GM18867 (cell line): ENCODE measurements around the gene SIGLEC1.

Experiments
- ATAC-seq: cut with Tn5 transposase; IDR thresholded peaks from one replicate; pipeline ENCODE4 v1.9.1; 2021; ENCODE audit warnings: mild to moderate bottlenecking, moderate library complexity; ENCODE audit not compliant: unreplicated experiment

Gene SIGLEC1

GRCh38 chr20:3744806-3745685 lies 32.6 kb upstream of the SIGLEC1 start:
- no peak for ATAC-seq

GRCh38 chr20:3744037-3744436 lies 31.6 kb upstream of the SIGLEC1 start:
- no peak for ATAC-seq

GRCh38 chr20:3743251-3743650 lies 30.9 kb upstream of the SIGLEC1 start:
- no peak for ATAC-seq

DNA sequence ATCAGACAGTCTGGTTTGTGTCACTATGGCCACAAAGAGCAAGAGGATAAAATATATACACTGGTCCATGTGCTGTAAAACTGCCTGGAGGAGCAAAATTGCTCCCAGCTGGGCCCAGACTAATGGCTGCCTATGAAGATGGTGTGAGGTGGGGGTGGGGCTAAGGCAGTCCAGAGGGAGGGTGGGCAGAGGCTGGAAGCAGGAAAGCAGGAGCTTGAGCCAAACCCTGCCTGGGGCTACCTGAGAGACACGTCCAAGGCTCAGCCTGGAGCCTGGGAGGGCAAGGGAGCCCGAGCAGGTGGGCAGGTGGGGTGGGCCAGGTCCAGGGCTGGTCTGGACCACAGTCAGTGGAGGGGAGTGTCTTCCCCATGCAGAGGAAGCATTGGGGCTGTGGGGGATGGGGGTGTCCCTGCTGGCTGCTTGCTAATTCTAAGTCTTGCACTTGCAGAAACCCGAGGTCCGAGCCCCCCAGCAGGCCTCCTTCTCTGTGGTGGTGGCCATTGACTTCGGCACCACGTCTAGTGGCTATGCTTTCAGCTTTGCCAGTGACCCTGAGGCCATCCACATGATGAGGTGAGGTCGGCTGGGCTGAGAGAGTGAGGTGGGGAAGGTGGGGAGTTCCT lies 29.5 kb upstream of the SIGLEC1 start:
- no peak for ATAC-seq

DNA sequence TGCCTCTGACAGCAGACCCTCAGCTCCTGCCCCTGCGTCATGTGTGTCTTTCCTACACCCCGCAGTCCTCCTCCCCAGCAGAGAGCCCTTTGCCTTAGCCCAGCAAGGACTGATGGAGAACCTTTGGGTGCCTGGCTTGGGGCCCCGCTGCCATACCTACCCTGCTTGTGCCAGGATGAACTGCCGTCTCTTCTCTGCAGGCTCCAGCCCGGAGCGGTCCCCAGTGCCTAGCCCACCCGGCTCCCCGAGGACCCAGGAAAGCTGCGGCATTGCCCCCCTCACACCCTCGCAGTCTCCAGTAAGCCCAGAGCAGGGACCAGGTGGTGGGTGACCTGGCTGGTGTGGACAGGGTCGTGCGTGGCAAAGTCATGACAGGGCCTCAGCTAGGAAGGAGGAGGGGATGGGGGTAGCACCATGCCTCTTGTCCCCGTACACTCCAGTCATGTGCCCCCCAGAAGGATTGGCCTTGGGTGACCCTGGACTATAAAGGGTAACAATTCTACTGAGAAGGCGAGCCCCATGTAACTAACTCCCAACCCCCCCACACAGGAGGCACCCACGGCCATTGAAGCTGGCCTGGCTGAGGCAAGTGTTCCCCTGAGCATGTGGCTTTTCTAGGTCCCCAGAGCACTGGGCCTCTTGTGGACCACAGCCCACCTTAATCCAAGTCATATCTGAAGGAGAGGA lies 28.4 kb upstream of the SIGLEC1 start:
- no peak for ATAC-seq

GRCh38 chr20:3739926-3740451 lies 27.6 kb upstream of the SIGLEC1 start:
- no peak for ATAC-seq

DNA sequence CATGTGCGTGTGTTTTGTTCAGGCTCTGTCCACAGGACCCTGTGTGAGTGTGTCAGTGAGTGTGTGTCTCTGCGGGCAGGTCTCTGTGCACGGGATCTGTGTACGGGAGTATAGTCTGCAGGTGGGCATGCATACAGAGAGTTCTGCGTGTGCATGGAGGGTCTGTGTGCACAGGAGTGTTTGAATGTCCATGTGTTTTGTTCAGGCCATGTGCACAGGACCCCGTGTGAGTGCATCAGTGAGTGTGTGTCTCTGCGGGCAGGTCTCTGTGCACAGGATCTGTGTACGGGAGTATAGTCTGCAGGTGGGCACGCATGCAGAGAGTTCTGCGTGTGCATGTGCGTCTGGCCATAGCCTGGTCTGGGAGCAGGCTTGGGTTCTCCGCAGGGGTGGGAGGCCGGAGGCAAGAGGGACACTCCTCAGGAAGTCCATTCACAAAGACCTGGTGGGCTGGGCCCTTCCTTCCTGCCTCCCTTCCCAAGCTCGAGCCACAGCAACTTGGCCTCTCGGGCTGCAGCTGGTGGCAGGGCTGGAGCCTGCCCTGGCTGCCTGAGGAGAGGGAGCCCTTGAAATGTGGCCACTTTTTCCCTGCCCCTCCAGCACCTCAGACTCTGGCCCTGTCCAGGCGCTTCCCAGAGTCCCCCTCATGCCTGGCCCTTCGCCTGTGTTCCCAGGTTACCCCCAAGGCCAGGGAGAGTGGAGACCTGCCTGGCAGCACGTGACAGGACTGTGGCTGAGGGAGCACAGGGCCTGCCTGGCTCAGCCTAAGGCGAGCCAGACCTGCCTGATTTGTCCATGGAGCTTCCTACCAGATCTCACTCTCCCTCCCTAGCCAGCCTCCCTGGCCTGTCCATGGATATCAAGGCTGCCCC lies 26.9 kb upstream of the SIGLEC1 start:
- no peak for ATAC-seq

DNA sequence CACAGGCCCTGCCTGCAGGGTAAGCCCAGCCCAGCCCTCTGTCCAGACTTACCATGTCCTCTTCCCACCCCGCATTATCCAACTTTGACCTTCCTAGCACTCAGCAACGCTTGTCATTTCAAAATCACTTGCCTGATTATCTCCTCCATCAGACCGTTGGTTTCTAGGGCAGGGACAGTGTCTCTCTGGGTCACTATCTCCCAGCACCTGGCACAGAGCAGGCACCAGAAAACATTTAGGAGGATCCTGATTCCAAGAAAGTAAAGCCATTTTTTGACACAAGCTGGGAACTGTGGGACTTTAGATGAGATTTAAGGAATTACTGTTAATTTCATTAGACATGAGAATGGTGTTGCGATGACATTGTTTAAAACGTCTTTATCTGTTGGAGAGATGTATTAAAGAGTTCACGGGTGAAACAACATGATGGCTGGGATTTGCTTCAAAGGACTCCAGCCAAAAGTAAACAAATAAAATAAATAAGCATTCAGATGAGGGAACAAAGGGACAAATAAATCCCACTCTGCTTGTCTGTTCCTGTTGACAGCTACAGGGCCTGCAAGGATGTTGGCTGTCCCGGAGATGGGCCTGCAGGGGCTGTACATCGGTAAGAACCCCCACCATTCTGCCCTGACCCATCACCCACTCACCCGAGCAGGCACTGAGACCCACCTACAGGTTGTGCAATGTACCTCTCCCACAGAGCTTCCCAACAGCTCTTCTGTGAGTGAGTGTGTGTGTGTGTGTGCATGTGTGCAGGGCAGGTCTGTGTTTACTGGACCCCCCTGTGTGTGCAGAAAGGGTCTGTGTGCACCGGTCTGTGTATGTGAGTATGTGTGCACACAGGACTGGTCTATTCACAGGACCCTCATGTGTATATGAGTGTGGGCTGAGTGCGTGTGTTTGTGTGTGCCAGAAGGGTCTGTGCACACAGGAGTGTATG lies 26.0 kb upstream of the SIGLEC1 start:
- no peak for ATAC-seq

DNA sequence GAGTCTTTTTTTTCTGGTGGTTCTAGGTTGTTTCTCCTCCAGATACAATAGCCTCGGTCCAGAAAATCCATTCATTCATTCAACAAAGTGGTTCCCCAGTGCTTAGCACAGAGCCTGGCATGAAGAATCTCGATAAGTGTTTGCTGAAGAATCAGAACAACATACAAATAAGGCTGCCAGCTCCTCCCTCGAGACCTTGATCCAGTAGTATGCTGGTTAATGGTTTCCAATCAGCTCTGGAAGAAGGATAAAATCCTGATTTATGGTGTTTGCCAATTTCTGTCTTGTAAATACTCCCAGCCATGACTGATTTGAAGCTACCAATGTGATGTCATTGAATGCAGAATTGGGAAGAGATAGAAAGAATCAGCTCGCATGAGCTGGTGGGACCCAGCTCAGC lies 23.4 kb upstream of the SIGLEC1 start:
- ATAC-seq: no peak

DNA sequence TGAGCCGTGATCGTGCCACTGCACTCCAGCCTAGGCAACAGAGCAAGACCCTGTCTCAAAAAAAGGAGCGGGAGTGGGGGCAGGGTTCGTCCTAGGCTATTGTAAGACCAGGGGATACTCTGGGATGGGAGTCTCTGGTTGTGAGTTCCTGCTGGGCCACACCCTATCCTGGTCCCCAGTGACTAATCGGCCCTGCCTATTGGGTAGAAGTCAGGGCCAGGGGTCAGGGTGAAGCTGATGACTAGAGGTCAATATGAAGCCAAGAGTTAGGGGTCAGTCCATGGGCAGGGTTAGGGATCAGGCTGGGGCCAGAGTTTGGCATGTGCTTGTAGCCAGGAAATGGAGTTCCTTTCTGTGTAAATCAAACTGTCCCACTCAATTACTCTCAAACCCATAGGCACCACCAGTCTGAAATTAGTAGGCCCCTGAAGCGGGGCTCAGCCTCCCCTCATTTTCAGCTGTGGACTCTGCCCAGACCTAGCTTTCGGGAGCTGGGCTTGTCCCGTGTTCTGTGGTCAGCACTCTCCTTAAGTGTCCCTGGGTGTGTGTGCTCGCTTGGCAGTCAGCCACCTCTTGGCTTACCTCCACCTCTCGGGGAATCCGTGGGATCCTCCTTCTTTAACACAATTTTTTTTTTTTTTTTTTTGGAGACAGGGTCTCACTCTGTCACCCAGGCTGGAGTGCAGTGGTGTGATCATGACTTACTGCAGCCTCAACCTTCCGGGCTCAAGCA lies 21.9 kb upstream of the SIGLEC1 start:
- no peak for ATAC-seq

DNA sequence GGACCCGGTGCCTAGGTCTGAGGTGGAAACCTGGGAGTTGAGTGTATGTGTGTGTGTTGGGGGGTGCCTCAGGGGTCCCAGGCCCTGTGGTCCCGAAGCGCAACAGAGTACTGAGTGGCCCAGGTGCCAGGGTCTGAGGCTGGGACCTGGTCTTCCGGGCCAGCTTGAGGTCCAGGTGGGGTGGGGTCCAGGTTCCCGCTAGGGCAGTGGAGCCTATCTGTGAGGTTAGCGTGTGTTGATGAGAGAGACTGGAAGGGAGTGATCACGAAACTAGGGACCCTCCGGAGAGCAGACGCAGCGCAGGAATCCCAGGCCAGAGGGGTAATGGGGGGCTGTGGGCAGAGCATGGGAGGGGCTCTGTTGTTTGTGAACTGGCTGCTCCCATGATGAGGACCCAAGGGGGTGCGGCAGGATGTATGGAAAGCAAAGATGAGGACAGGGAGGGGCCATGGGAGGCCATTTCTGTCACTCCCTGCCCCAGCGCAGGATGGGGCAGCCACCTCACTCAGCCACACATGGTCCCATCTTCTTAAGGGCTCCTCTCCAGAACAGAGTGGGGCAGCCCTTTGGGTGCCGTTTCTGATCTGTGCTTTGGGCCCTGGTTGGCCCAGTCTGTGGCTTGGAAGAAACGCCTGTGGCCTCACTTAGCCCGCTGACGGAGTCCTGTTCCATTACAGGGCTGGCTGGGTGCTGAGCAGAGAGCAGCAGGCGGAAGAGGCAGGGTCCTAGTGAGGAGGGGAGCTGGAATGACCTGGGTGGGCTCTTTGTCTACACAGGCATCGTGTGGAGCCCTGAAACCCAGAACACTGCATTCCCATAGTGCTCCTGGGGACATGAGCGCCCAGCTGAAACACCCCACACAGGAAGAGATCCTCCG lies 21.0 kb upstream of the SIGLEC1 start:
- ATAC-seq: no peak

DNA sequence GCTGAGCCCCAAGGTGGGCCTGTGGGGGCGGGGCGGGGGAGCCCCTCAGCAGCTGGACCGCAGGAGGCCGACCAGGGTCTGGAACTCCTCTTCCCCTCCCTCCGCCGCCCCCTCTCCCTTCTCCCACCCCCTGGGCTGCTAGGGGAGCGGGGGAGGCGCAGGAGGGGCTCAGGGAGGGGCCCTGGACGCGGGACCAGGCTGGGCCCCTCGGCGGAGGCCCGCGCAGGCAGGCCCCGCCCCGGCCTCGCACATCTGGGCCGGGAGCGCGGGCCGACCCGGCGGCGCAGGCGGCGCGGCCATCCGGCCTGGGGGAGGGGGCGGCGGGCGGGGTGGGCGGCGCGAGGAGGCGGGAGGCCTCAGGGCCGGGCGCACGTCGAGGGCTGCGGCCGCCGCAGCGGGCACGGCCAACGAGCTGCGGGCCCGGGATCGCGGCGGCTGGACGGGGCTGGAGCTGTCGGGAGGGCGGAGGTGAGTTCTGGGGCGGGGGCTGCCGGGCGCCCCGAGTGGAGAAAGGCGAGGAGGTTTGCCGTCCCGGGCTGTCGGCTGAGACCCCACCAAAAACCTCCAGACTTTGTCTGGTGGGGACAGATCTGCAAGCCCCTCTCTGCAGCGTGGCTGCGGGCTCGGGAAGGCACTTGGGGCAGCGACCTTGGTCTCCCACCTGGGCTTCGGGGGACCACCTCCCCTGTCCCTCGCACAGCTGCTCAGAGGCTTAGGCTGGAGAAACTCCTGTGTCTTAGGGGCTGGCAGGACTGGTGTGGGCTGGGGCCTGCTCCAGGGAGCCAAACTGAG lies 20.1 kb upstream of the SIGLEC1 start, which contains the start of gene HSPA12B:
TSS of gene HSPA12B (plus strand) at position 359 of the 792 bp plus-strand sequence. CDS start 5,990 bp downstream, outside the sequence.
- no peak for ATAC-seq

GRCh38 chr20:3731944-3732326 lies 19.5 kb upstream of the SIGLEC1 start:
- no peak for ATAC-seq

GRCh38 chr20:3730803-3731672 lies 18.6 kb upstream of the SIGLEC1 start:
- ATAC-seq: no peak

- no peak for ATAC-seq
These were observed 17.6 kb upstream of the SIGLEC1 start for GRCh38 chr20:3729811-3730540.
